ENCODE data around the gene ACP2.

The ACP2 gene

DNA sequence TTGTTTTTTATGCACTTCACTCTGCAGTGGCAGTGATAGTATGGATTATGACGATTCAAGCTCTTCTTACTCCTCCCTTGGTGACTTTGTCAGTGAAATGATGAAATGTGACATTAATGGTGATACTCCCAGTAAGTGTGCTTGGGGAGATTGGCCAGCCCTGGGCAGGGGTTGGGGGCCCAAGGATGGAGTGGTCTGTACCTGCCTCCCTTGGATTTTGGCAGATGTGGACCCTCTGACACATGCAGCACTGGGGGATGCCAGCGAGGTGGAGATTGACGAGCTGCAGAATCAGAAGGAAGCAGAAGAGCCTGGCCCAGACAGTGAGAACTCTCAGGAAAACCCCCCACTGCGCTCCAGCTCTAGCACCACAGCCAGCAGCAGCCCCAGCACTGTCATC lies 35.5 kb upstream of the ACP2 start:
- no peak overlapping the region for H3K4me3 ChIP-seq (ENCODE audit: low read depth, low read length)
- DNase-seq (ENCODE audit: low read depth), result no peak
- TF ChIP-seq, protein P1, sequence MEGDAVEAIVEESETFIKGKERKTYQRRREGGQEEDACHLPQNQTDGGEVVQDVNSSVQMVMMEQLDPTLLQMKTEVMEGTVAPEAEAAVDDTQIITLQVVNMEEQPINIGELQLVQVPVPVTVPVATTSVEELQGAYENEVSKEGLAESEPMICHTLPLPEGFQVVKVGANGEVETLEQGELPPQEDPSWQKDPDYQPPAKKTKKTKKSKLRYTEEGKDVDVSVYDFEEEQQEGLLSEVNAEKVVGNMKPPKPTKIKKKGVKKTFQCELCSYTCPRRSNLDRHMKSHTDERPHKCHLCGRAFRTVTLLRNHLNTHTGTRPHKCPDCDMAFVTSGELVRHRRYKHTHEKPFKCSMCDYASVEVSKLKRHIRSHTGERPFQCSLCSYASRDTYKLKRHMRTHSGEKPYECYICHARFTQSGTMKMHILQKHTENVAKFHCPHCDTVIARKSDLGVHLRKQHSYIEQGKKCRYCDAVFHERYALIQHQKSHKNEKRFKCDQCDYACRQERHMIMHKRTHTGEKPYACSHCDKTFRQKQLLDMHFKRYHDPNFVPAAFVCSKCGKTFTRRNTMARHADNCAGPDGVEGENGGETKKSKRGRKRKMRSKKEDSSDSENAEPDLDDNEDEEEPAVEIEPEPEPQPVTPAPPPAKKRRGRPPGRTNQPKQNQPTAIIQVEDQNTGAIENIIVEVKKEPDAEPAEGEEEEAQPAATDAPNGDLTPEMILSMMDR (IDR thresholded peaks at IDR 0.05; ENCODE audit: control insufficient read depth, extremely low read depth, insufficient read depth), result no peak

DNA sequence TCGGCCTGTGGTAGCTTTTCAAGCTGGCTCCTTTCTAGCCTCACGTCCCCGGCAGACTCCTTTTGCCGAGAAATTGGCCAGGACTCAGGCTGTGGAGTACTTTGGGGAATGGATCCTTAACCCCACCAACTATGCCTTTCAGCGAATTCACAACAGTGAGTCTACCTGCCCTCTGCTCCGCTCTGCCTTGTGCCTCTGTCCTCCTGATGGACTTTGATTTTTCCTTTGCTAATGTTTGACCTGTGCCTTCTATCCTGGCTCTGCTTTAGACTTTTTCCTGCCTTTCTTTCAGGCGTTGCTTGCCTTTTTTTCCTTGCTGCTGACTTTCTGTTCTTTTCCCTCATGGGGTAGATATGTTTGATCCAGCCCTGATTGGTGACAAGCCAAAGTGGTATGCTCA lies 33.8 kb upstream of the ACP2 start:
- no peak for DNase-seq (ENCODE audit: low read depth)
- H3K4me3 ChIP-seq (ENCODE audit: low read depth, low read length), result no peak overlapping the region
- TF ChIP-seq, protein P1 (IDR thresholded peaks at IDR 0.05; ENCODE audit: control insufficient read depth, extremely low read depth, insufficient read depth), result no peak

GRCh38 chr11:47280860-47281259 lies 32.2 kb upstream of the ACP2 start:
- DNase-seq (ENCODE audit: low read depth), result no peak

GRCh38 chr11:47280099-47280498 lies 31.5 kb upstream of the ACP2 start:
- TF ChIP-seq, protein P1 (IDR thresholded peaks at IDR 0.05; ENCODE audit: control insufficient read depth, extremely low read depth, insufficient read depth), result no peak

More at GRCh38 chr11:47280860-47281259, 32.2 kb upstream of the ACP2 start:
- TF ChIP-seq, protein P1 (IDR thresholded peaks at IDR 0.05; ENCODE audit: control insufficient read depth, extremely low read depth, insufficient read depth), result no peak
- H3K4me3 ChIP-seq (ENCODE audit: low read depth, low read length), result no peak overlapping the region

GRCh38 chr11:47278769-47279168 lies 30.2 kb upstream of the ACP2 start:
- TF ChIP-seq, protein P1 (IDR thresholded peaks at IDR 0.05; ENCODE audit: control insufficient read depth, extremely low read depth, insufficient read depth), result no peak
- no peak for DNase-seq (ENCODE audit: low read depth)
- no peak overlapping the region for H3K4me3 ChIP-seq (ENCODE audit: low read depth, low read length)

More at GRCh38 chr11:47280099-47280498, 31.5 kb upstream of the ACP2 start:
- no peak overlapping the region for H3K4me3 ChIP-seq (ENCODE audit: low read depth, low read length)
- DNase-seq (ENCODE audit: low read depth), result no peak

DNA sequence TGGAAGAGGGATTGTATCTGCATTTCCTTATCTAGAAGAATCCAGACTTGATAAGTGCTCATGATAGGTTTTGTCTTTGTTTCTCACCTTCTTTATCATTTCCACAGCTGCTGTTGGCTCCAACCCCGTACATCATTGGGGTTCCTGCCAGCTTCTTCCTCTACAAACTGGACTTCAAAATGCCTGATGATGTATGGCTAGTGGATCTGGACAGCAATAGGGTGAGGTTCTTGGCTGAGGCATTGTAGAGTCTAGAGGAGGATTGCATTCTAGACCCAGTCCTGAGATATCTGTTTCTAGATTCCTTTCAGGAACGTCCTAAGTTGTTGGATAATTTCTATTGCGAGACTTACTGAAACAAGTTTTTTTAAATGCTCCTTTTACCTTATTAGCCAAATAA lies 29.4 kb upstream of the ACP2 start:
- no peak for DNase-seq (ENCODE audit: low read depth)
- TF ChIP-seq, protein P1 (IDR thresholded peaks at IDR 0.05; ENCODE audit: control insufficient read depth, extremely low read depth, insufficient read depth), result no peak
- no peak overlapping the region for H3K4me3 ChIP-seq (ENCODE audit: low read depth, low read length)

DNA sequence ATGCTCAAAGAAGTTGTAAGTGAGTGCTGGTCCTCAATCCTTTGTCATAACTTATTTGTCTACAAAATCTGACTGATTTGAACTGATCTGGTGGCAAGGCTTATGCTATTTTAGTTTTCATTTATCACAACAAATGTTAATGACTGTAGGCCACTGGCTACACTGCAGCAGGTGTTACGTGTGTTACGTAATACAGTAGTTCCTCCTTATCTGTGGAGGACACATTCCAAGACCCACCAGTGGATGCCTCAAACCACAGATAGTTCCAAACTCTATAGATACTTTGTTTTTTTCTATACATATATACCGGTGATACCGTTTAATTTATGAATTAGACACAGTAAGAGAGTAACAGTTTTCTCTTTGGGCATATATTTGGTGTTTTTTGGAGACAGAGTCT lies 28.3 kb upstream of the ACP2 start:
- no peak overlapping the region for H3K4me3 ChIP-seq (ENCODE audit: low read depth, low read length)
- no peak for DNase-seq (ENCODE audit: low read depth)
- TF ChIP-seq, protein P1 (IDR thresholded peaks at IDR 0.05; ENCODE audit: control insufficient read depth, extremely low read depth, insufficient read depth), result no peak

All from LNCaP clone FGC (cell line).